GM20000 (cell line): Measurements from ENCODE around the gene ARVCF.

Experiments used
- DNase-seq: peaks from one replicate; pipeline ENCODE4 v3.0.0; 2012; ENCODE audit warnings: low spot score
- CTCF ChIP-seq: IDR thresholded peaks from 2 replicates; pipeline ENCODE4 v1.5.1; 2012; ENCODE audit warnings: mild to moderate bottlenecking, control low read depth; ENCODE audit errors: extremely low read depth, missing control alignments

Gene ARVCF

GRCh38 chr22:20002636-20003035 lies 14.0 kb downstream of the ARVCF start:
- DNase-seq: no peak
- no peak for TF ChIP-seq CTCF

GRCh38 chr22:20002128-20002527 lies 14.5 kb downstream of the ARVCF start:
- no peak for DNase-seq

GRCh38 chr22:20001082-20001638 lies 15.5 kb downstream of the ARVCF start:
- no peak for TF ChIP-seq CTCF
- DNase-seq: no peak

More at GRCh38 chr22:20002128-20002527, 14.5 kb downstream of the ARVCF start:
- TF ChIP-seq CTCF: no peak

- DNase-seq: no peak
- no peak for TF ChIP-seq CTCF
Measured at GRCh38 chr22:20000246-20001081, 16.2 kb downstream of the ARVCF start.

- no peak for TF ChIP-seq CTCF
- no peak for DNase-seq
Measured at GRCh38 chr22:19998991-19999820, 17.4 kb downstream of the ARVCF start.

GRCh38 chr22:19998232-19998951 lies 18.2 kb downstream of the ARVCF start:
- no peak for DNase-seq
- no peak for TF ChIP-seq CTCF
